ENCODE results near the gene RAI14.

DNA sequence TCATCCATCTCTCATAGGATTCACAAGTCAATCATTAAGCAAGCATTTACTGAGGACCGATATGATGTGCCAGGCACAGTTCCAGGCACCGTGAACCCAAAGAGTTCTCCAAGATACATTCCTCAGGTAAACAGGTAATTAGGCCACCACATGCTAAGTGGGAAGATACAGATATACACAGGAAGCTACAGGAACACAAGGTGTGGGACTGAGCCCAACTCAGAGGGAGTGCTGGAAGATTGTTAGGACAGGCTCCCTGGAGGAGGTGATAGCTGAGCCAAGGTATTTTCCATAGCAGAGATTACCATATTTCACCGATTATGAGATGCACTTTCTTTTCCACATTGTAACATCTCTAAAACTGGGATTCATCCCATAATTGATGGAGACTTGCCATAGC, 31.4 kb upstream of the RAI14 start:
- TF ChIP-seq, protein P1, sequence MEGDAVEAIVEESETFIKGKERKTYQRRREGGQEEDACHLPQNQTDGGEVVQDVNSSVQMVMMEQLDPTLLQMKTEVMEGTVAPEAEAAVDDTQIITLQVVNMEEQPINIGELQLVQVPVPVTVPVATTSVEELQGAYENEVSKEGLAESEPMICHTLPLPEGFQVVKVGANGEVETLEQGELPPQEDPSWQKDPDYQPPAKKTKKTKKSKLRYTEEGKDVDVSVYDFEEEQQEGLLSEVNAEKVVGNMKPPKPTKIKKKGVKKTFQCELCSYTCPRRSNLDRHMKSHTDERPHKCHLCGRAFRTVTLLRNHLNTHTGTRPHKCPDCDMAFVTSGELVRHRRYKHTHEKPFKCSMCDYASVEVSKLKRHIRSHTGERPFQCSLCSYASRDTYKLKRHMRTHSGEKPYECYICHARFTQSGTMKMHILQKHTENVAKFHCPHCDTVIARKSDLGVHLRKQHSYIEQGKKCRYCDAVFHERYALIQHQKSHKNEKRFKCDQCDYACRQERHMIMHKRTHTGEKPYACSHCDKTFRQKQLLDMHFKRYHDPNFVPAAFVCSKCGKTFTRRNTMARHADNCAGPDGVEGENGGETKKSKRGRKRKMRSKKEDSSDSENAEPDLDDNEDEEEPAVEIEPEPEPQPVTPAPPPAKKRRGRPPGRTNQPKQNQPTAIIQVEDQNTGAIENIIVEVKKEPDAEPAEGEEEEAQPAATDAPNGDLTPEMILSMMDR (conservative IDR thresholded peaks at IDR 0.05; ENCODE audit: low read length), result no peak
- no peak for TF ChIP-seq EZH2phosphoT487 (IDR thresholded peaks at IDR 0.05; ENCODE audit: borderline replicate concordance, low read depth, low read length)
